CD4-positive, alpha-beta T cell treated with Interleukin-4 for 4 hours (primary cell): ENCODE data around the gene NRP2.

Source experiments
- DNase-seq: peaks from one replicate; pipeline ENCODE4 v3.0.0-alpha.2; 2020

The NRP2 gene

DNA sequence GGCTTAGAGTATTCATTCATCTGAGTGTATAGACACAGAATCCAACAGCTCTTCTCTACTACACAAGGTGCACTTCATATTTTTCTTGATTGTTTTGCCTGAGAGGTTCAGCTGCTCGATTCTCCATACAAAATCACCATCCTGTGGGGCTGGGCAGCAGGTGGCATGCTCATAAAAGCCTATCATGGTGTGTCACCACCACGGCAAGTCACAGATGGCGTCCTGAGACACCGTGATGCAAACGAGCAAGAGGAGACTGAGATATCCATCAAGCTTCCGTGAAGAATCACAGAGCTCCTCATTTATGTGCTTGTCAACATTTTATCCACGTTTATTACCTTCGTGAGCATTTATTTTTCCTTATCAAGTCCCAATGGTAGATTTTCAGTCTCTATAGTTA is 22.4 kb upstream of the NRP2 start:
- DNase-seq: no peak

DNA sequence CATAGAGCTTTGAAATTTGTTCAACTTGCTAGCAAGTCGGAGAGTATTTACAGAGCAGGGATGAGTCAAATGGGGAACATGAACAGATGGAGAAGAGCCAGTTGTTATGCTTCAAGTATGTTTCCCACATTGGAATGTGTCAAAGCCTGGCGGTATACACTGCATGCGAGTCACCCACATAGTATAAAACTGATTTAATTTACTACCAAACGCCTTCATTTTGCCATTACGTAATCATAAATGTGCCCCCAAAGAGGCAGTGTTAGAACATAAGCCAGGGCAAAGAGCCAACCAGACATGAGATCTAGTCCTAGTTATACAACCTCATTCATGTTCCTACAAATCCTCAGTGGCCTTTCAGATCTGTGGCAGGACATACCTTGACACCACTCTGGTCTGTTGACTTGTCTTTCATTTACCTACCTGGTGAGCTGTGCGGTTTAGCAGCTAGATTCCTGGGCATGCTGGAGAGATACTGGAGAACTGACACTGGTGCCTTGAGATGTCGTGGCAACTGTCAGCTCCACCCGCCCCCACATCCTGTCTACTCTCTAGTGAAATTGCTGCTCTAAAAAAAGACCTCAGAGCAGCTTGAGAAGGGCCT is 21.7 kb upstream of the NRP2 start:
- no peak for DNase-seq

DNA sequence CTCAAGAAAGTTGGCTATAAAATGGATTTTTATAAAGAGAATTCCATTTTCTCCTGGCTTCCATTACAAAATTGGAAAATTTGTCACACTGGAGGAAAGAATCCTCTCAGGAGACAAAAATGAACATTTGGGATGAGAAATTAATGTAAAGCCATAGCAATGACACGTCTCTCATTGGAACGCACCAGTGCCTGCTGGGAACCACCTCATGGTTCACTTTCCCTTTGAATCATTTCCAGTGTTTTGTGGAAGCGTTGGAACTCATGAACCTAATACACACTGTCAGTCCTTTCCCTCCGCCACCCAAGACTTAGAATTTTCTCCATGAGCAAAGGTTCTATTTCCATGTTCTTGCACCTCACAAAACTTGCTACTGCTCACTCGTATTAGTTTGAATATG is 21.0 kb upstream of the NRP2 start:
- no peak for DNase-seq

DNA sequence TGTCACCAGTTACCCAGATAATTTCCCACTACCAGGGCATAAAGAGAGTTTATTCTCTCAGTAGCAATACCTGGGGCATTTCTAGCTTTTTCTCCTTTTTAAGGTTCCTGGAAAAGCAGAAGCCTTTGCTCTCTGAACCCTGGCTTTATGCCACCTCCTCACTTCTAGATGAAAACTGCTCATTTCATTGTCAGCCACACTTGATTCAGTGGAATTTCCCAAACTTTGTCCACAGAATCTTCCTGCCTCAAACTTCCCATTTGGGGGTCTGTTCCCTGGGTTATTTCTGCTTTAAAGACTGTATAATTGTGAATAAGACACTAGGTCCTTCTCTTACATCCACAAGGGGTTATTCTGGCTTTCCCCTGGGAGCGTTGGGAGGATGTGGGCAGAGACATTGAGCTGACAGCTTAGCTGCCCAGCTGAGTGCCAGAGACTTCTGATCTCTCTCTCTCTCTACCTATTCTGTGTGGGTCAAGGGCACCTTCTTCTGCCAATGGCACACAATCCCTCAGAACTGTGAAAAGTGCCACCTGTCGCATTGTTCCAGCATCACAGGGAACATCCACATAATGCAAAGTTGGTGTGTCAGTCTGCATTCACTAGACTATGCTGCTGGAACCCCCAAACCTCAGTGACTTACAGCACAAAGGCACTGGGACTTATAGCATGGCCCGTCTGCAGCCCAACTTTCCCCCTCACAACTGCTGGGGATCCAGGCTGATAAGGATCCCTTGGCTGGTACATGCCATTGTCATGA is 19.9 kb upstream of the NRP2 start:
- DNase-seq: no peak

DNA sequence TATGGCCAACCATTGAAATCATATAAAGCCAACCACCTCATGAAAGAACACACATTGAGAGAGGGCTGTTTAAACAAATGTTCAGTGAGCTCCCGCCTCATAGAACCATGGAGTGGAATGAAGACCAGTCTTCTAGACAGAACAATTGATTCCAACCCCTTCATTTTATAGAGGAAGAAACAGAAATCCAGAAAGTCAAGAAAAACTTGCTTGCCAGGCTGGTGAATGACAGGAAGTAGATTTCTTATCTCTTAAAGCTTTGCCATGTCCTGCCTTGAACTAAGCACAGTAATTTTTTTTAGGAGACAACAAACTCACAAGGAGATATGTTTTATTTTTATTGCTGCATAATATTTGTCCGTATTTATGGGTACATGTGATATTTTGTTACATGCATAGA is 16.5 kb upstream of the NRP2 start:
- DNase-seq: no peak

DNA sequence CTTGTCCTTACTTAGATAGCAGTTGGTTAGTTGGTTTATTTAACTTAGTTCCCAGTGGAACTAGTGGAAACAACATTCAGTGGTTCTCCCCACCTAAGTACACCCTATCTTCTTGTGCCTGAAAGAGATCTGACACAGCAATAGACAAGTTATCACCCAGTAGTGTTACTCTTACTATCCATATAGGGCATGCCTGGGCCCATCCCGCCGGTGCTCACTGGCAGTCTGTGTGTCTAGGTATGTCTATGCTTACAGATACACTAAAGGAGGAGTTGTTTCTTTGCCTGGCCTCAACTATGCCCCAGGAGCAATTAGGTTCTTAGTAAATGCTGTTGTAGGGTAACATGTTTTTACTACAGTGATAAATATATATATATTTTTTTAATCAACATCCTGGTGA is 12.0 kb upstream of the NRP2 start:
- DNase-seq: no peak

DNA sequence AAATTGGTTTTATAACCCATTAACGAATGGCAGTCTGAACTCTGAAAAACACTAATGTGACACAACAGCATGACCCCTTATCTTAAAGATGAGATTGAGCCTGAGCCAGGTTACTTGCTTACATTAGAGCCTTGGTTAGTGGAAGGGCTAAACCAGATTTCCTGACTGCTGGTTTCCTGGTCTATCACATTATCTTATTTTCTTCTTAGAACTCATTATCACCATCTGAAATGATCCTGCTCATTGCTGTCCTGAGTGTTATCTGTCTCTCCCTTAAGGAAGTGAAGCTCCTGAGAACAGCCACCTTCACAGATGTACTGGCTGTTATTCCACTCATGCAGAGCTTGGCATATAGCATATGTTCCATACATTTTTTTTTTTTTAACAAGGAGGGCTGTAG is 9.0 kb upstream of the NRP2 start:
- DNase-seq: no peak

DNA sequence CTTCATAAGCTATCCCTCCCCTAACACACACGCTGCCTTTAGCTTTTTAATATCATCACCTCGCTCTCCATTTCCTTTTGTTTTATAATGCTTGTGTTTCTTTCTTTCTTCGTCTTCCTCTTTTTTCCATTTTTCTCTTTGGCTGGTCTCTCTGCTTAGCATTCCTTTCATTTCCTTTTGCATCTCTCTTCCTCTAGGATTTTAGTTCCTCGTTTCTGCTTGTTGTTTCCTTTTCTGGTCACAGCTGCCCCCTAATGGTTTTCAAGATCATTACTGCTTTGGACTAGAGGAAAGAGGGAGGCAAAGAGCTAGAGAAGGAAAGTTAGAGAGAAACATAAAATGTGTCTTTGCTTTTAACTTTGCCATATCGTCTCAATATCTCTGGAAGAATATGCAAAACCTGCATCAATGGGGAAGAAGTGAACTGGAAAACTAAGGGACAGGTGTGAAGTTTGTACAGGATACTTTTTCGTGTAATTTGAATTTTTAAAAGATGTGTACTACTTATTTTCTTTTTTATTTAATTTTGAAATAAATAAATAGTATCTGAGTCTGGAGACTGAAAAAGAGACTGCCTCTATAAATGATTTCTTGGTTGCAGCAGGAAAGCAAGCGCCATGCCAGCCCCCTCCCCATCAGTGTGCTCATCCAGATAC is 6.3 kb upstream of the NRP2 start:
- DNase-seq: peak; percentile 22

DNA sequence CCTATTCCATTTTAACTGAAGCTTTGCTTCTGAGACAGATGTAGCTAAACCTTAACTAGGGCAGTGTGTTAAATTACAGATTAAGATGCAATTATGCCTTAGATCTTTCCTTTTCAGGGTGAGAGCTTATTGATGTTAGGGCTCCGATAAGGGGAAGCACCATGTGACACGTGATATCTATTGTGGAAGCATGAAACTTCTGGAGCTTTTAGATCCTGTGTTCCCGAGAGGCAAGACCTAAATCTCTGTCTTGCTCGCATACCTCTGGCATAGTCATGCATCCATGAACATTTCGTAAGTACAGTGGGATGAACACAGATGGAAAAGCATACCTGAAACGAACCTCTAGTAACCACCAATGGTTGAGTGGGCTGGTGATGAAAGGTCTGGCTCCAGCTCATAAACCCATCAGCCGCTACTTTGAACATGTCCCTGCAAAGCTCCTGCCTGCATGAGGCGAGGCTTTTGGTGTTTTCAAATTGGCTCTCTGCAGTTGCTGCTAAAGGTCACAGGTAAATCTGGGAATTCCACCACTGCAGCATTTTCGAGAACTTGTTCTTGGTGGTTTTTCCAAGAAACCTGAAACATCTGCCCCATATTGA is 3.7 kb upstream of the NRP2 start:
- no peak for DNase-seq

DNA sequence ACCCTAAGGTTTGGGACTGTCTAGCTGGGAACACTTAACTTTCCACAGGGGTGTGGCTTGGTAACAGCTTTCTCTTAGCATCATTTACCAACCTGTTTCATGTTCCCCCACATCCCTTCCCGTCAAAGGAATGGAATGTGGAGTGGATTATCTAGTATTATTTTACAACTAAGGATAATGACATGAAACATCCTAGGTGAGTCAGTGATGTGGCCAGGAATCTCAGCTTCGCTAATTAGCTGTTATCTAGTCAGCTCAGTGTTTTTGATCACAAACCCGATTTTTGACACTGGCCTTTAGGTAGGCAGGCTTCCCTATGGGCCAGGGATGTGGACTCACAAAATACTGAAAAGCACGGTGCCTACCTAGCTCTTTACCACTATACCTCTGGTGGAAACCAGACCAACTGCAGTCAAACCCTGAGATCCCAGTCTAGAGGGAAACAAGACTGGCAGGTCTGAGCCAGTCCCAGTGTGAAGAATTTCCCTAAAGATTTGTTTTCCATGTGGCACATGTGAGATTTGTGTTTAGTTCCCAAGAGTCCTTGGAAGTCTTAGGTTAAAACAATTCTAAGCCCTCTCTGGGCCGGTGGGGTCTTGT is 2.8 kb upstream of the NRP2 start:
- DNase-seq: no peak

DNA sequence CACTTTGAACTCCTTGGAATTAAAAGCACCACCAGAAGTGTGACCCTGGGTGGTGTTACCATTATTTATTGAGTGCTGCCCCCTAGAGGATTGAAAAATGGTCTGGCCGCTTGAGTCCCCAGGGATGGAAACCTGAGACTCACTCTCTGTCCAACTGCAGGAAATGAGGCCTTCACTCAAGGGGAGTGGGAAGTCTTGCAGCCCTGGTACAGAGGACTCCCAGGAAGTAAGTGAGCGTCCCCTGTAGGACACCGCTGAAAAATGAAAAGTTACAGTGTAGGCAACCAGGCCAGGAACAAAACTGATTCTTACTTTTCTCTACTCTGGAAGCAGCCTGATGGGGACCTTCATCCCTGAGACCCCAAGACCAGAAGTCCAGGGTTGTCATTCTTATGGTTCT is 2.2 kb upstream of the NRP2 start:
- peak; percentile 41 for DNase-seq

DNA sequence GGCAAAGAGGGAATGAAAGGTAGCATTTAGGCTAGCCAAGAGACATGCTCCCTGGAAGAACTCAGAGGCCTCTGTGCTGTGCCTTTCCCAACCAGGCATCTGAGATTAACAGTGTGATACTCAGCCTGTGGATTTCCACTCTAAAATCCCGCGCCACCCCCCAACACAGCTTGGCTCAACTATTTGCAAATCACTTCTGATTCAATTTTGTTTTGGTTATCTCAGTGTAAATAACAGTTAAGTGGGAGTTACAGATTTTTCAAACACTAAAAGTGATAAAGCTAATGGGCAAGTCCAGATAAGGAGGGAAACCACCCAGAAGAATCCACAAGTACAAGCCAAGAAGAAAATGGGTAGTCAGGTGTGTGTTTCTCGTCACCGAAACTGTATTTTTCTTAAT is 1.4 kb upstream of the NRP2 start:
- DNase-seq: no peak

DNA sequence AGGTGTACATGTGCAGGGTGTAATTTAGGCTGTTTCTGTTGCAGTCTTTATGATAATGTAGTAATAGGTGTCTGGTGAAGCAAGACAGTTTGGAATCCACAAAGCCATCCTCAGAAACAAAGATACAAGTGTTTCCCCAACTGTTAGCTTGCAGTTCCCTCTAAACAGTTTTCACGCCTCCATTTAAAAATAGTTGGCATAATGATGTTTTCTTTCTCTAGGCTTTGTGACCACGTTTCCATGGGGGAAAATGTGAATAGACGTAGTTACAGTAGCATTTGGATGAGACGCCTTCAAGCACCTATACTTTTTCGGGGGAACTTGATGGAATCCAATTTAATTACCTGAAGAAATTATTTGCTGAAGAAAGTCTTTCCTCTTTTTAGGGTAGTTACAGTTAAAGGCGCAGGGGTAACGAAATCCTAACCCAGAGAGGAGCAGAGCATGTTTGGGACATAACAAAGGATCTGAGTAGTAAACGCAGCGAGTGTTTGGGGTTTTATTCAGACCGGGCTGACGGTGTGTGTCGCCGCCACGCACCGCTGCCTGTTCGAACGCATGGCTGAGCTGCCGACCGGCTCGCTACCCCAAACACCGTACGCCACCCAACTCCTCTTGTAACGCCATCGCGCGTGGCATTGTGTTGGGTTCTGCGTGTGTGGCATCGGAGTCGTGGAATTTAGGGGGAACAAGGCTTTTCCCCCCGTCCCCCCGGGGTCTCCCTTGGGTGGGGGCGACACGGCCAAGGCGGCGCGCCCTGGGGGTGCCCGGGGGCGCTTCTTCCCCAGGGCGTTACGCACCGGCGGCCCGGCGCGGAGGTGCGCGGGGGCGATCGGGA is 681 bp upstream of the NRP2 start:
- DNase-seq: no peak

DNA sequence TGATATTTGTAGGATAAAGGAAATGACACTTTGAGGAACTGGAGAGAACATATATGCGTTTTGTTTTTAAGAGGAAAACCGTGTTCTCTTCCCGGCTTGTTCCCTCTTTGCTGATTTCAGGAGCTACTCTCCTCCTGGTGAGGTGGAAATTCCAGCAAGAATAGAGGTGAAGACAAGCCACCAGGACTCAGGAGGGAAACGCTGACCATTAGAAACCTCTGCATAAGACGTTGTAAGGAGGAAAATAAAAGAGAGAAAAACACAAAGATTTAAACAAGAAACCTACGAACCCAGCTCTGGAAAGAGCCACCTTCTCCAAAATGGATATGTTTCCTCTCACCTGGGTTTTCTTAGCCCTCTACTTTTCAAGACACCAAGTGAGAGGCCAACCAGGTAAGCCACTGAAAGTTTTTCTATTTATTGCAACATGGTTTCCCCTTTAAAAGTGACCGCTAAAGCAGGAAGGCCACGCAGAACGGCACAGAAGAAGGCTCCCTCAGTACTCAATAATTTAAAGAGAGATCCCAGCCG is 735 bp downstream of the NRP2 start:
- DNase-seq: no peak

DNA sequence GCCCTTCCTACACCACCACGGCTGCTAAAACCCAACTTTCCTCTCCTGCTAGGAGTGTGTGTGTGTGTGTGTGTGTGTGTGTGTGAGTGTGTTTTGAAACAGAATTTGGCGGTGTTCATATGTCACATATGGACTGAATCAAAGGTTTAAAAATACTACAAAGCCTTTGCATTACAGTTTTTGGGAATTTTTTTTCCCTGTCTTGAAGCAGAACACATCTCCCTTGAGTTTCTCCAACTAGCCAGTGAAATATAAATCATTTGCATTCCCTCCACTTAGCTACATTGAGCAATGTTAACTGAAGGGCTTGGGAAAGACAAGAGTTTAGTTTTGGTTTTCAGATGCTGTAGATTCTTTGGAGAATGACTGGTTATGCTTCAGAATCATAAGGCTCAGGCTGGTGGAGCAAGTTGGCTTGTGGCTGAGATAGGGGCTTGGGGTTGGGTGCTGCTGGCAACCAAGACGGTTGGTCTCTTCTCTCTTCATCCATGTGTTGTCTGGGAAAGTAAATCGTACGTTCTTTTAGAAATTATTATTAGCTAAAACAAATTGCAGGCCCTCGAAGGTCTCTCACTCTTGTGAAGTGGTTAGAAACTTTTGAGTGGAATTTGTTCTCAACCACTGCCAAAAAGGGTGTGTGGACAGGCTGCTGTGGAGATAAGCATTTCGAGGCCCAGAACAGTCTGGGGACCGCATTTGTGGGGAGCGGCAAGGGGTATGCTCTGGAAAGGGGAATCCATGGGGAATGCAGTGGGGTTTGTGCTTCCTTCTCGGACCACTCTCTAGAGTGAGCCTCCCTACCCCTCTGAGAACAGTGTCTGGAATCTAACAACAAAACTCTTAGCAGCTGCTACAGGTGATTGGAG is 1.4 kb downstream of the NRP2 start:
- no peak for DNase-seq

DNA sequence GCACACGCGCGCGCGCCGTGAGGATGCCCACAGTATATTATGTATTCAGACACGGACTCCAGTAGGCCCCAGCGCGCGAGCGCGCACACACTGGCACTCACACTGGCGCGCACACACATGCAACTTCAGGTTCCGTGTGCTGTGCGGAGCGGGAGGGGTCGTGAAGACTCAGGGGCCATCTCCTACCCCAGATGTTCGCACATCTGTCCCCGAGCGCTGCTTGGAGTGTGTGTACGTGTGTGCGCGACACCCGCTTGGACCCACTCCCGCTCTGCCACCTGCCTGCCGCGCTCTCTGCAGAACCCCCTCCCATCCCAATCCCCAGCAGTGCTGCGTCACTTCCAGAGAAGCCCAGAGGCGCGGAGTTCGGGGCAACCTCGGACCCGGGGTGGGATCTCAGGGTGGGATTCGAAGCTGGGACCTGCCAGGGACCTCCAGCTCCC is 2.6 kb downstream of the NRP2 start:
- no peak for DNase-seq

DNA sequence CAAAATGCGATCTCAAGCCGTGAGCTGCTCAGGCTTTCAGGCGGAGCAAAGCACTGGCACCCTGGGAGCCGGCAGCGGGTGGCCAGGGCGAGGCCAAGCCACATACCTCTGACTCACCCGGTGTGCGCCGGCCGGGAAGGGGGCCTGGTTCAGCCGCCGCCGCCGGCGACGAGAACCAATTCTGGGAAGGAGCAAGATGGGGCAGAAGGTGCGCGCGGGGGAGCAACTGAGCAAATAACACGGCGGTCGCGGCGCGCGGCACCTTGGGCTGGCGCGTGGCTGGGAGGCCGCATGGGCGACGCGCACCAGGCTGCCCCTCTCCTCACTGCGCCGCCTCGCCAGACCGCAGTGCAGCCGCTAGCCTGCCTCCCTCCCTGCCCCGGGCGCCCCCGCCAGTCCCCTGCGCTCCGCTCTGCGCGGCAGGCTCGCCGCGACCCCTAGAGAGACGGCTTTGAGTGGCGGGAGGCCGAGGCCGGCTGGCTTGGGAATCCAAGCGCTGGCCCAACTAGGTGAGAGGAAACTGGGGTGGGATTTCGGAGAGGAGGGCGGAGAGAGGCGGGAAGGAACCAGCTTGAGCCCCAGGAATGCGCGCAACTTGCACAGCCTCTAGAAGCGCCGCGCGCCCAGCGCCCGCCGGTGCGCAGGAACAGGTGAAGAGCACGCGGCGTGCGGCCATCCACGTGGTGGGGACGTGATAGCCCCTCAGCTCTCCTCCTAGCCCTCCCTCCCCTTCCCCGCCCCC is 3.2 kb downstream of the NRP2 start:
- no peak for DNase-seq

DNA sequence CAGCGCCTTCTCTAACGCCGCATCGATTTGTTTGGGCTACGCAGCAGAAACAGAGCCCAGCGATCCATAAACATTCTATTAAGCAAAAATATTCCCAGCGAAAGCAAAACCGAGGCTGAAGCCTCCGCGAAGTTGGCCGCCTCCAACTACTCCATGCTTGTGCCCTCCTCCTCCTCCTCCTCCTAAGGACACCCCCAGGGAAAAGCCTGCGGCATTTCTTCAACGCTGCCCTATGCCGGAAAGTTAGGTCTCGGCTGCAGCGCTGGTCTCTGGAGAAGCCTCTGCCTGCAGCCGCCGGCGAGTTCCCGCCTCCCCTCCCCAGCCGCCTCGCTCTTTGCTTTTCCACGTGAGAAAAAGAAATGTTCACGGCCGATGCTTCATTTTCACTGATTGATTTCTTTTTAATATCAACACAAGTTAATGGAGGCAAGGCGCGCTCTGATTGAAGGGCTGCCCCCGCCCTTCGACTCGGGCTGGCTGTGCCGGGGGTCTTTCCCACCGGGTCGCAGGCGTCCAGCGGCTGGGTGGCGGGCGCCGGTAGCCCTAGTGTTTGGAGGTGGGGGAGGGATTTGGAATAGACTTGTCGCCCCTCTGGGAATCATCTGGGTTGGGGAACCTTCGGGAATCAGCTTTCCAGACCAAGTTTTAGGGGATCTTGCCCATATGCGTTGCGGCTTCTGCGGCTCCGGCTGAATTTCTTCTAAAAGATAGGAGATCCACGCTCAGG is 3.9 kb downstream of the NRP2 start:
- DNase-seq: no peak

DNA sequence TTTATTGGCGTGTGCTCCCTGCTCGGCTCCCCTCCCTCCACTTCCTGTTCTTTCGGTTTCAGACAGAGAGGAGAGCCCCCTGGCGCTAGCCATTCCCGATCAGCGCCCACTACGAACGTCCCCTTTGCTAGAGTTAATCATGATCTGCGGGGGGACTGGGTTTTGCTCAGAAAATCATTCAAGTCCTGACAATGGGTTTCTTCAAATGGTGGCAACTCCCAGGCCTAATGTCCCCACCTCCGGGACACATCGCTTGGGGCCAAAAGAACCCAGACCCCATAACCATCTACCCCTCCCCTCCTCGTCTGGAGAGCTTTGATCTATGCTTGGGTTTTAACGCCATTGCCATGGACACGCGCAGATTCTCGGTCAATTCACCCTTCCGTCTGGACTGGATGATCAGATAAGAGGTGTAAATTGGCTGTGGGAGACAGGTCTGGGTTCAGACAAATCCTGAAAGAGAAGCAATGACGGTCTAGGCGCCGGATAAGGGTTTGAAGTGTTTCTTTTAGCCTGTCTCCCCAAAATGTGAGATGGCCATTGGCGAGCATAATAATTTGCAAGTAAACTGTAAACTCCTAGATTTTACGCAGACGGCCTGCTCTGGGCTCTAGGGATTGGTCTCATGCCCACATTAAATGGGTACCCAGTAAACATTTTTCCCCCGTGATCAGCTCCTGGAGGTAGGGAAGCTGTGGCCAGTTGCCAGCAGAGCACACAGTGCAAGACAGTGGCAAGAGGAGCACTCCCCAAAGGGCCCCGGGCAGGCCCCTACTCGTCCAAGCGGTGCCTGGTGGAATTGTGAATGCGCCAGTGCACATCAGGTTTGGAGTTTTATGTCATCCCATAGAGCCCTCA is 4.7 kb downstream of the NRP2 start:
- DNase-seq: no peak
